ENCODE measurements around the gene CHMP2A. TPM values are rescaled to one million over a fixed set of nuclear protein-coding genes. Genes with fewer than 3 reads are reported as not detected.
A peak's percentile ranks its signal among the peaks of the same experiment; 100 is the strongest.

Gene CHMP2A
- total and polyA plus RNA-seq, 10 of the 15 experiments (the other 5 are each of a cell fraction or from before 2014, with no cell fraction given) = 69.5 to 172 (median 109) TPM

GRCh38 chr19:58513213-58513693 is 41.7 kb downstream of the CHMP2A start:
- intact Hi-C loops (cut with micrococcal nuclease; ENCODE audit: unreplicated experiment) = no loop called here
- DNase-seq (ENCODE audit: low read depth, low spot score) (no peak), ATAC-seq (peak; percentile 1), FAIRE-seq (no peak)
- 0 out of 2 replicates have a peak overlapping the region, but pooled peaks have one; percentile 44 for H3K4me3 ChIP-seq
- CTCF ChIA-PET = interaction anchor here (1.0 to 2.0 kb wide), 6 partner anchors 13 to 166 kb away, joined by 3 to 22 read pairs (median 7); partner anchors contain the start of genes CHMP2A and MZF1
- SMC1A ChIA-PET (ENCODE audit: uncharacterized antibody, unreplicated experiment) = interaction anchor here (0.8 to 1.2 kb wide), 5 partner anchors 23 to 1048 kb away, joined by 3 to 4 read pairs (median 3); no protein-coding TSS in a partner anchor
- peaks cover 29% of the 10 kb centered on the region for H3K79me2 ChIP-seq (ENCODE audit: control insufficient read depth, insufficient read depth, low read length)
- in situ Hi-C loops (cut with MboI) = no loop called here
- no peak overlapping the region for H2AFZ ChIP-seq (ENCODE audit: control insufficient read depth, low read depth, low read length)
- BruUV-seq (replicated peaks) = no TSS peak
- no peaks in the 10 kb centered on the region for H4K20me1 ChIP-seq (ENCODE audit: control insufficient read depth, insufficient read depth)
- POLR2A ChIA-PET = interaction anchor here (0.6 to 1.5 kb wide), 7 partner anchors 24 to 72 kb away, joined by 3 to 14 read pairs (median 4); partner anchors contain the start of gene TRIM28
- peaks cover 0 to 8% of the 10 kb centered on the region in 2 experiments; a peak in 3 of 4 replicates for H3K36me3 ChIP-seq (ENCODE audit: control insufficient read depth in 2 of 2, insufficient read depth in 2 of 2, low read length in 1 of 2)
- no peaks in the 10 kb centered on the region for H3K27me3 ChIP-seq (replicated peaks in 1 of 2; ENCODE audit: control insufficient read depth in 2 of 2, insufficient read depth in 2 of 2, low read length in 1 of 2)
- 0 out of 2 replicates have a peak overlapping the region, but pooled peaks have one; percentile 49 for H3K9ac ChIP-seq (ENCODE audit: control insufficient read depth, insufficient read depth, low read length)
- H3K27ac ChIP-seq (ENCODE audit: control insufficient read depth, insufficient read depth) = no peak overlapping the region; the same call in 1 of the 2 replicates
- H3K4me2 ChIP-seq (ENCODE audit: control insufficient read depth, insufficient read depth) = no peak overlapping the region
- H3K4me1 ChIP-seq (ENCODE audit: control insufficient read depth, insufficient read depth, low read length) = peaks cover 22% of the 10 kb centered on the region
- 77% methylated on average over 10 of the region's 10 CpGs for WGBS (ENCODE audit: insufficient coverage, insufficient replicate concordance, low lambda C conversion rate, missing lambda C conversion rate)
- H3K9me3 ChIP-seq (replicated peaks; ENCODE audit: control insufficient read depth, insufficient read depth, low read length) = no peaks in the 10 kb centered on the region; the same call in 2 of the 3 replicates
- RAD21 ChIA-PET (ENCODE audit: unreplicated experiment) = interaction anchor here (1.3 to 1.6 kb wide), 2 partner anchors 24 to 66 kb away, joined by 6 to 16 read pairs; no protein-coding TSS in a partner anchor
- TF ChIP-seq STAT1 (conservative IDR thresholded peaks at IDR 0.05) (no peak), CREM (IDR thresholded peaks at IDR 0.05; ENCODE audit: low read depth) (no peak), MYC (IDR thresholded peaks at IDR 0.05; ENCODE audit: insufficient read depth, insufficient read length, insufficient replicate concordance, low read length, severe bottlenecking) (no peak), MTA3 (IDR thresholded peaks at IDR 0.05; ENCODE audit: borderline replicate concordance, low read length) (no peak), ZBTB4 (CRISPR knock-in tag; IDR thresholded peaks at IDR 0.05) (no peak), NR2F1 (conservative IDR thresholded peaks at IDR 0.05) (no peak), RFX5 (IDR thresholded peaks at IDR 0.05; ENCODE audit: low read depth, low read length) (no peak), ZNF207 (IDR thresholded peaks at IDR 0.05; ENCODE audit: borderline replicate concordance) (no peak), KAT2A (conservative IDR thresholded peaks at IDR 0.05; ENCODE audit: control insufficient read depth, low read depth, low read length) (no peak), SPI1 (IDR thresholded peaks at IDR 0.05; ENCODE audit: borderline replicate concordance, insufficient read depth, low read depth, low read length) (no peak), IRF3 (IDR thresholded peaks at IDR 0.05) (no peak), ZNF622 (IDR thresholded peaks at IDR 0.05) (no peak), IRF4 (IDR thresholded peaks at IDR 0.05; ENCODE audit: low read depth, low read length) (no peak)
- TF ChIP-seq, protein P1, sequence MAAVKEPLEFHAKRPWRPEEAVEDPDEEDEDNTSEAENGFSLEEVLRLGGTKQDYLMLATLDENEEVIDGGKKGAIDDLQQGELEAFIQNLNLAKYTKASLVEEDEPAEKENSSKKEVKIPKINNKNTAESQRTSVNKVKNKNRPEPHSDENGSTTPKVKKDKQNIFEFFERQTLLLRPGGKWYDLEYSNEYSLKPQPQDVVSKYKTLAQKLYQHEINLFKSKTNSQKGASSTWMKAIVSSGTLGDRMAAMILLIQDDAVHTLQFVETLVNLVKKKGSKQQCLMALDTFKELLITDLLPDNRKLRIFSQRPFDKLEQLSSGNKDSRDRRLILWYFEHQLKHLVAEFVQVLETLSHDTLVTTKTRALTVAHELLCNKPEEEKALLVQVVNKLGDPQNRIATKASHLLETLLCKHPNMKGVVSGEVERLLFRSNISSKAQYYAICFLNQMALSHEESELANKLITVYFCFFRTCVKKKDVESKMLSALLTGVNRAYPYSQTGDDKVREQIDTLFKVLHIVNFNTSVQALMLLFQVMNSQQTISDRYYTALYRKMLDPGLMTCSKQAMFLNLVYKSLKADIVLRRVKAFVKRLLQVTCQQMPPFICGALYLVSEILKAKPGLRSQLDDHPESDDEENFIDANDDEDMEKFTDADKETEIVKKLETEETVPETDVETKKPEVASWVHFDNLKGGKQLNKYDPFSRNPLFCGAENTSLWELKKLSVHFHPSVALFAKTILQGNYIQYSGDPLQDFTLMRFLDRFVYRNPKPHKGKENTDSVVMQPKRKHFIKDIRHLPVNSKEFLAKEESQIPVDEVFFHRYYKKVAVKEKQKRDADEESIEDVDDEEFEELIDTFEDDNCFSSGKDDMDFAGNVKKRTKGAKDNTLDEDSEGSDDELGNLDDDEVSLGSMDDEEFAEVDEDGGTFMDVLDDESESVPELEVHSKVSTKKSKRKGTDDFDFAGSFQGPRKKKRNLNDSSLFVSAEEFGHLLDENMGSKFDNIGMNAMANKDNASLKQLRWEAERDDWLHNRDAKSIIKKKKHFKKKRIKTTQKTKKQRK (IDR thresholded peaks at IDR 0.05; ENCODE audit: low read depth, low read length) = no peak
- TF ChIP-seq, protein P2, sequence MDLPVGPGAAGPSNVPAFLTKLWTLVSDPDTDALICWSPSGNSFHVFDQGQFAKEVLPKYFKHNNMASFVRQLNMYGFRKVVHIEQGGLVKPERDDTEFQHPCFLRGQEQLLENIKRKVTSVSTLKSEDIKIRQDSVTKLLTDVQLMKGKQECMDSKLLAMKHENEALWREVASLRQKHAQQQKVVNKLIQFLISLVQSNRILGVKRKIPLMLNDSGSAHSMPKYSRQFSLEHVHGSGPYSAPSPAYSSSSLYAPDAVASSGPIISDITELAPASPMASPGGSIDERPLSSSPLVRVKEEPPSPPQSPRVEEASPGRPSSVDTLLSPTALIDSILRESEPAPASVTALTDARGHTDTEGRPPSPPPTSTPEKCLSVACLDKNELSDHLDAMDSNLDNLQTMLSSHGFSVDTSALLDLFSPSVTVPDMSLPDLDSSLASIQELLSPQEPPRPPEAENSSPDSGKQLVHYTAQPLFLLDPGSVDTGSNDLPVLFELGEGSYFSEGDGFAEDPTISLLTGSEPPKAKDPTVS (IDR thresholded peaks at IDR 0.05; ENCODE audit: low read depth, low read length) = no peak

All from GM12878 (cell line).